IPS-NIHi7 (cell line): Measurements from ENCODE around the gene KPNA5.
"Not testable (repeated sequence)": the region's sequence is repeated elsewhere in the genome, so short reads cannot be mapped to it uniquely, and the experiment has no call there.

Experiments used
- DNase-seq: peaks from one replicate; pipeline ENCODE4 v3.0.0; 2012; ENCODE audit warnings: mixed read lengths; ENCODE audit errors: extremely low spot score

Gene KPNA5

GRCh38 chr6:116703888-116704287, 22.9 kb downstream of the KPNA5 start:
- not testable (repeated sequence) for DNase-seq

DNA sequence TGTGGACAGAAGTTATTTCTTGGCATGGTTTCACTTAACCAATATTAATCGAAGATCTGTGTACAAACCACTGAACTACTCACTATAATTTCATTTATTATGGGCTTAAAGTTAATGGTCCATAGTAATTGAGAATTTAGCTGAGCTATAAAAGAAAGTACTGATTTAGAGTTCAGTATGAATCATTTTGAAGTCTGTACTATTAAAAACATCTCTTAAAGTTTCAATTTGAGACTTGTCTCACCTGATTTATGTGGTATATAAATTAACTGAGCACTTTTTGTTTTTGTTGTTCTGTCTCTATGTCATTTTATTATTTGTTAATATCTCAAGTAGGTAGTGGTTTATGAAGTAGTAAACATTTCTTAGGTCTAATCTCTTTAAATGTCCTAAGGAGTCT, 24.9 kb downstream of the KPNA5 start:
- no peak for DNase-seq

- no peak for DNase-seq
Observed at GRCh38 chr6:116714296-116714695, 33.3 kb downstream of the KPNA5 start.

DNA sequence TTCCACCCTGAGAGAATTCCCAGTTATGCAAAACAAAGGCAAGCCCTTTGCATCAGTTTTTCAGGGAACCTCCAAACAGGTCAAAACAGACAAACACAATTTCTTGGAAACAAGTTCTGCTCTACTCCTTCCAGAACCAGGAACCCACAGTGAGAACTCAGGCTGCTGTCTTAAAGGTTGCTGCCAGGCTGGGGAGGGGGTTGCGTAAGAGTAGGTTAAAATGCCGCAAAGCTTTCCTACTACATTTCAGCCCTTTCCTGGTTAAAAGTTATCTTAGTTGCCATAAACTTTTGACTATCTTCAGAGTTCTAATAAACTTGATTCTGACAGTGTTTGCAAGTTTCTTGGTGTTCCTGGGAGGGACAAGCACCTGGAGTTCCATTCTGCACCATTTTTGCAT, 33.8 kb downstream of the KPNA5 start:
- DNase-seq: no peak

- DNase-seq: no peak
Observed at GRCh38 chr6:116726947-116727346, 45.9 kb downstream of the KPNA5 start.

DNA sequence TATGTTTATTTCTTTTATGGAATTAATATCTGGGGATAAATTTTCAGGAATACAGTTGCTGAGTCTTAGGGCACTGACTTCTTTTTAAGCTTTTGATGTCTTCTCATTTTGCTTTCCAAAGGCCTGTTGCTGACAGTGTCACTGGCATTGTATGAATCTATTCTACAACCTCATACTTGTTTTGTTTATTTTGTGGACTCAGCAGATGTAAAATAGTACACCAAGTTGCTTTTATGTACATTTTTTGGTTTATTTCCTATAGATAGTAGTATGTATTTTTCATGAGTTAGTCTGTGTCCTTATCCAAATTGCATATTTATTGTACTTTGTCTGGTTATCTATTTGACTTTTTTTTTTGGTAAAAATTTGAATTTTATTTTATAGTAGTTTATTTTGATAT, 49.5 kb downstream of the KPNA5 start:
- DNase-seq: no peak

GRCh38 chr6:116737004-116737403, 56.0 kb downstream of the KPNA5 start:
- DNase-seq: no peak

- not testable (repeated sequence) for DNase-seq
Observed at GRCh38 chr6:116740486-116740885, 59.5 kb downstream of the KPNA5 start.

GRCh38 chr6:116741571-116741970, 60.6 kb downstream of the KPNA5 start:
- no peak for DNase-seq

GRCh38 chr6:116745176-116745575, 64.2 kb downstream of the KPNA5 start:
- no peak for DNase-seq

- DNase-seq: no peak
Observed at GRCh38 chr6:116761779-116762178, 80.8 kb downstream of the KPNA5 start.

DNA sequence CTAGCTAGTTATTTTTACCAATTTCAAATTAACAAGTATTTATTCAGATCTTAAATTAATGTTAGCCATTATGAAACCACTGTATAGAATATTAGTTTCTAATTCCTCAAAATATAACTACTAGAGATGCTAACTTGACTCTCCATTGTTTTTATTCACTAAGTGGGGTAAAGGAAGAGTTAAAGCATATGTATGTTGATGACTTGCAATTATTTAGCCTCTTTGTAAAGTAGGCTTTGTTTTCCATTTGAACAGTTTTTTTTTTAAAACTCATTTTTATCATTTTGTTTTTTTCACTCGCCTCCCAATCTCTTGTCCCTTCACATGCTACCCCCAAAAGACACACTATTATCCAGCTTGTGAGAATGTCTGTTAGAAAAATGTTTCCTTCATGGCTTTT, 81.2 kb downstream of the KPNA5 start:
- no peak for DNase-seq

DNA sequence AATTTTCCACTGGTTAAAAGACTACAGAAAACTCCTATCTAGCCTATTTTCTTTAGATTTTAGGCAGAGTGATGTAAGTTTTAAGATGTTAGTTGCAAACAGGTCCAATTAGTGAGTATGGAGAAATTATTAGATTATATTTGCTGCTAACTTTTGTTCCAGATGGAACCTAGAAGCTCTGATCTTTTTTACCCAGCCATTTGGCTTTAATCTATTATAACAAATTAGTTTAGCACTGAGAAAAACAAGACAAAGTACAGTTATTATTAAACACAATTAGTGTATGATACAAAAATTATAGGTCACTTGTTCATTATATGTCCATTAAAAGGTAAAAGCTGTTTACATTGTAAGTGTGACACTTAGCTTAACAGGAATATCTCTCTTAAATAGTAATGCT, 82.0 kb downstream of the KPNA5 start:
- DNase-seq: no peak

GRCh38 chr6:116763906-116764628, 83.1 kb downstream of the KPNA5 start:
- DNase-seq: no peak

- DNase-seq: peak; percentile 48
Observed at GRCh38 chr6:116764629-116764960, 83.6 kb downstream of the KPNA5 start.

GRCh38 chr6:116764961-116765841, 84.2 kb downstream of the KPNA5 start, which contains the start of gene FAM162B:
FAM162B (minus strand) TSS chr6:116765719; CDS start chr6:116765576, 143 bp downstream.
- DNase-seq: peak; percentile 82

GRCh38 chr6:116766506-116767176, 85.6 kb downstream of the KPNA5 start:
- no peak for DNase-seq

DNA sequence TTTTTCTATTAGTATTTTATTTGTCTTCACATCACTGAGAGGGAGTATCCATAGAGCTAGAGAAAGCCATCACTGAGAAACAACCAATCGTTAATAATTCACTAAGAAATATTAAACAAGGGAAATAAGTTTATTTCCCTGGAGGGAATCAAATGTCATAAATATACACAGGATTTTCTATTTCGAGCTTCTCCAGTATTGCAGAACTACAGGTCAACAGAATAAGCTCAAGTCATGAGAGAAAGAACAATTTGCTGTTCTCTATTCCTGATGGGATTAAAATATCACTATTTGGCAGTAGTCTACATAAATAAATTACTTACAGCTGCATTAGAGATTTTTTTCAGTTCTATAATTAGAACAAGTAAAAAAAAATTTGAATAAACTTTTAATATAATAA, 86.7 kb downstream of the KPNA5 start:
- DNase-seq: no peak

GRCh38 chr6:116772450-116772849, 91.4 kb downstream of the KPNA5 start:
- no peak for DNase-seq

DNA sequence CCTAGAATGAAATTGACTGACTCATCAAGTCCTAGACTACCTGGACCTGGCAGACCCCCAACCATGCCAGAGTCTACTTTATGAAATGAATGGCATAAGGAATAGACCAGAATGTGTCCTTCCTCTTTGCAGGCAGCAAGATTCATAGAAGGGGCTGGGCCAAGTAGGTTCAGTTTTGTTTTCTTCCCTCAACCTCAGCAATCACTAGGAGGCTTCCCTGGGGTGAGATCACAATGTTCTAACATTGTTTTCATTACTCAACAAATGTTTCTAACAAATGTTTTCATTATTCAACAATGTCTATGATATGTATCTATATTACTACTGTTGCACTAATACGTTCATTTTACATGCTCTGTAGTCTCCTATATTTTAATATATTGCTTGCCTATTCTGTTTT, 92.9 kb downstream of the KPNA5 start:
- DNase-seq: no peak

DNA sequence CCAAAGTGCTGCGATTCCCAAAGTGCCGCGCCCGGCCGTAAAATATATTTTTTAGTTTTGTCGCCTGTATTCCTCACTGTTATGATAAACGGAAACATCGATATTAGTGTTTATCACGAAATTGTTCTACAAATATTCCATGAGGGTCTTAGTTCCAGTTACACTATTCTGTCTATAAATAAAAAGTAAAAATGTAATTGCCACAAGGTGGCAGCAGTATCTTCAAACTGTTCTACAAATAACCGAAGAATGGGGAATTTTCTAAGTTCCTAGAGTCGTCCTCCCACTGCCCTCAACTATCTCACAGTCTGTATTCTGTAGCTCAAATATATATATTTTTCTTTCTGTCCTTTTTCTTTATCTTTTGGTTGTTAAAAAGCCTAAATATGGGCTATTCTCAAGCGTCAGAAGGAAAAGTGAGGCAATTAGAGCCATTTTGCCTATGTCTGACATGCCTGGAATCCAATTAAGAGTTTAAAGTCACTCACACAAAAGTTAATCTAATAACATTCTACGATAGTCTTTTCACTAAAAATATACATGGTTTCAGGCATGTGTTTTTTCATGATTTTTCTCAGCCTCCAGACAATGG, 98.7 kb downstream of the KPNA5 start:
- peak; percentile 32 for DNase-seq

- DNase-seq: no peak
Observed at GRCh38 chr6:116783852-116784251, 102.8 kb downstream of the KPNA5 start.
